Dorsolateral prefrontal cortex (tissue), 118 donors: ENCODE results near the gene ANTXR2. TPM values are rescaled to one million over a fixed set of nuclear protein-coding genes. Genes with fewer than 3 reads are reported as not detected.

ENCODE experiments used
- total RNA-seq, 120 experiments: library from RNA; stranded (reverse); gene quantifications; one replicate each; pipeline versions ENCODE4 v1.2.3 to v1.2.4, GENCODE V29; 2022

Gene ANTXR2
- total RNA-seq, 120 experiments from 2014 or later = 3.0 to 17.1 (median 7.2) TPM

Other genes with a start within 250 kb of the ANTXR2 start
- gene PRDM8, start 124.3 kb upstream of the ANTXR2 start, total RNA-seq = 10 to 100 TPM; 24.7 to 79.2 (median 50.1) TPM
- gene FGF5, start 193.4 kb upstream of the ANTXR2 start, total RNA-seq = 10 to 100 TPM in 3 of 120 experiments, 1 to 10 TPM in 117; 1.7 to 12.5 (median 4.6) TPM